ENCODE measurements around the gene STON2.
"Not testable (repeated sequence)": the region's sequence is repeated elsewhere in the genome, so short reads cannot be mapped to it uniquely, and the experiment has no call there.

DNA sequence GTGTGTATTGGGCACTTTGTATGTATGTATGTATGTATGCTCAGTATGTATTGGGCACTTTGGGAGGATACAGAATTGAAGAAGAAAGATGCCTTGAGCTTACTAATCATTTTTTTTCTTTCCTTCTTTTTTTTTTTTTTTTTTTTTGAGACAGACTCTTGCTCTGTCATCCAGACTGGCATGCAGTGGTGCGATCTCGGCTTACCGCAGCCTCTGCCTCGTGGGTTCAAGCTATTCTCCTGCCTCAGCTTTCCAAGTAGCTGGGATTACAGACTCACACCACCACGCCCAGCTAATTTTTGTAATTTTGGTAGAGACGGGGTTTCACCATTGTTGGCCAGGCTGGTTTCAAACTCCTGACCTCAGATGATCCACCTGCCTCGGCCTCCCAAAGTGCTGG lies 176.3 kb downstream of the STON2 start:
- TF ChIP-seq, protein P1, sequence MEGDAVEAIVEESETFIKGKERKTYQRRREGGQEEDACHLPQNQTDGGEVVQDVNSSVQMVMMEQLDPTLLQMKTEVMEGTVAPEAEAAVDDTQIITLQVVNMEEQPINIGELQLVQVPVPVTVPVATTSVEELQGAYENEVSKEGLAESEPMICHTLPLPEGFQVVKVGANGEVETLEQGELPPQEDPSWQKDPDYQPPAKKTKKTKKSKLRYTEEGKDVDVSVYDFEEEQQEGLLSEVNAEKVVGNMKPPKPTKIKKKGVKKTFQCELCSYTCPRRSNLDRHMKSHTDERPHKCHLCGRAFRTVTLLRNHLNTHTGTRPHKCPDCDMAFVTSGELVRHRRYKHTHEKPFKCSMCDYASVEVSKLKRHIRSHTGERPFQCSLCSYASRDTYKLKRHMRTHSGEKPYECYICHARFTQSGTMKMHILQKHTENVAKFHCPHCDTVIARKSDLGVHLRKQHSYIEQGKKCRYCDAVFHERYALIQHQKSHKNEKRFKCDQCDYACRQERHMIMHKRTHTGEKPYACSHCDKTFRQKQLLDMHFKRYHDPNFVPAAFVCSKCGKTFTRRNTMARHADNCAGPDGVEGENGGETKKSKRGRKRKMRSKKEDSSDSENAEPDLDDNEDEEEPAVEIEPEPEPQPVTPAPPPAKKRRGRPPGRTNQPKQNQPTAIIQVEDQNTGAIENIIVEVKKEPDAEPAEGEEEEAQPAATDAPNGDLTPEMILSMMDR (conservative IDR thresholded peaks at IDR 0.05) = not testable (repeated sequence)
- TF ChIP-seq ZFX (IDR thresholded peaks at IDR 0.05) = not testable (repeated sequence)

All from C4-2B (cell line).